GM18526 (cell line): Measurements from ENCODE around the gene PRRT4.

Source experiments
- POLR2A ChIP-seq: IDR thresholded peaks from 3 replicates; pipeline ENCODE4 v1.6.1; 2011; ENCODE audit not compliant: insufficient read length; ENCODE audit errors: extremely low read depth

The PRRT4 gene

DNA sequence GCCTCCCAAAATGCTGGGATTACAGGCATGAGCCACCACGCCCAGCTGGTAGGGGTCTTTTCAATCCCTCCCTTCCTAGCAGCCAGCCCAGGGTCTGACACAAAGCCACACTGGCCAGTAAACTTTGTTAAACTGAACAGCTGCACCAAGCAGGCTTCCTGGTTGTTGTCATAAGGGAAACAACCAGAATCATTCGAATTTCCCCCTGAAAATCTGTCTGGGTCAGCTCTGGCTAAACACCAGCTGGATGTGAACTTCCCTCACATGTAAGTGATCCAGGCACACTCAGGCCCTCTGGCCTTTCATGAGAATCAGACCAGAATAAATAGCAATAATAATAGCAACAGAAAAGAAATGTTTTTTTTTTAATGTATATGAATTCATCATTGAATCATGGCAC is 40.9 kb upstream of the PRRT4 start:
- no peak for TF ChIP-seq POLR2A

DNA sequence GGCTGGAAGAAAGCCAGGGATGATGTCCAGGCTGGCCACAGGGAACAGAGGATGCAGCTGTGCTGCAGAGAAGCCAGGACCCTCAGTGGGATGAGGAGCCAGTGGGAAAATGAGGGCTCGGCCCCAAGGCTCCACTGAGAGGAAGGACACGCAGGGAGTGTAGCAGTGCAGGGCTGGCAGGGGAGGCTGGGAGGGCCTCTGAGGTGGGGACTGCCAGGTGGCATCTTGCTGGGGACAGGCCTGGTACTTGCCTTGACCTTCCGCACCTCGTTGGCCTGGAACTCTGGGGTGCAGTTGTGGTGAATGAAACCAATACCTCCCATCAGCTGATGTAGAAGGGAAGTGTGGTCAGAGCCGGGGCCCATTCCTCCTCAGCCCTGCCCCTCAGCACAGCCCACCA is 39.1 kb upstream of the PRRT4 start:
- TF ChIP-seq POLR2A, result no peak

DNA sequence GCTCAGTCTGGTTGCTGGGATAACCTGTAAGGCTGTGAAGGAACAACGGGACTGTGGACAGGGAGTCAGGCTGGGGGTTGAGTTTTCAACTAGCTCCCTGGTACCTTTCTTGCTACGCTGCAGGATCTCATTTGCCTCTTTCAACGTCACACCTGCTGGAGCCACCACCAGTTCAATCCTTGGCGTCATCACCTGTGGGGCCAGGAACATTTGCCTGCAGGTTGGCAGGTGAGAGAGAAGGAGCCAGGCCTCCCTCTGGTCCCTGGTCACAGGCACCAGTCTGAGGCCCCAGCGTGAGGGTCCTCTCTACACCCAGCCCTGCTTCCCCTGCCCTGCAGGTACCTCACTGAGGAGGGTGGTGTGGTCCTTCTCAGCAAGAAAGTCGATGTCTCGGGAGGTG is 38.5 kb upstream of the PRRT4 start:
- no peak for TF ChIP-seq POLR2A

GRCh38 chr7:128398841-128399135 is 37.3 kb upstream of the PRRT4 start:
- no peak for TF ChIP-seq POLR2A

- no peak for TF ChIP-seq POLR2A
These were observed 36.7 kb upstream of the PRRT4 start for GRCh38 chr7:128398016-128398840.

DNA sequence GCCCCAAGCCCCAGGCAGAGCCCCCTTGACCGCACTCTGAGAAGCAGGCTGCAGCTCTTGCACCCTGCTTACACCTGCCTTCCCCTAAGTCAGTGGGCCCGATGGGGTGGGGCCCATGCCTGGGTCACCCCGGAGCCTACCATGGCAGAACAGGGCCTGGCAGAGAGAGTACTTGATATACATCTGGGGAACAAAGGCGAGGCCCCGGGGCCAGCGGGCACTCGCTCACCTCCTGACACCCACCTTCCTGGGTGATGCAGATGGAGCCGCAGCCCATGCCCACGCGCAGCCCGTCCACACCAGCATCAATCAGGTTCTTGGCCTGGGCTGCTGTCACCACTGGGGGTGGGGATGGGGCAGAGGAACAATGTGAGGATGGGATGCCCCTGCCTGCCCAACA is 34.9 kb upstream of the PRRT4 start:
- TF ChIP-seq POLR2A, result no peak

GRCh38 chr7:128395748-128396147 is 34.3 kb upstream of the PRRT4 start:
- TF ChIP-seq POLR2A, result no peak

GRCh38 chr7:128394904-128395496 is 33.5 kb upstream of the PRRT4 start:
- no peak for TF ChIP-seq POLR2A

DNA sequence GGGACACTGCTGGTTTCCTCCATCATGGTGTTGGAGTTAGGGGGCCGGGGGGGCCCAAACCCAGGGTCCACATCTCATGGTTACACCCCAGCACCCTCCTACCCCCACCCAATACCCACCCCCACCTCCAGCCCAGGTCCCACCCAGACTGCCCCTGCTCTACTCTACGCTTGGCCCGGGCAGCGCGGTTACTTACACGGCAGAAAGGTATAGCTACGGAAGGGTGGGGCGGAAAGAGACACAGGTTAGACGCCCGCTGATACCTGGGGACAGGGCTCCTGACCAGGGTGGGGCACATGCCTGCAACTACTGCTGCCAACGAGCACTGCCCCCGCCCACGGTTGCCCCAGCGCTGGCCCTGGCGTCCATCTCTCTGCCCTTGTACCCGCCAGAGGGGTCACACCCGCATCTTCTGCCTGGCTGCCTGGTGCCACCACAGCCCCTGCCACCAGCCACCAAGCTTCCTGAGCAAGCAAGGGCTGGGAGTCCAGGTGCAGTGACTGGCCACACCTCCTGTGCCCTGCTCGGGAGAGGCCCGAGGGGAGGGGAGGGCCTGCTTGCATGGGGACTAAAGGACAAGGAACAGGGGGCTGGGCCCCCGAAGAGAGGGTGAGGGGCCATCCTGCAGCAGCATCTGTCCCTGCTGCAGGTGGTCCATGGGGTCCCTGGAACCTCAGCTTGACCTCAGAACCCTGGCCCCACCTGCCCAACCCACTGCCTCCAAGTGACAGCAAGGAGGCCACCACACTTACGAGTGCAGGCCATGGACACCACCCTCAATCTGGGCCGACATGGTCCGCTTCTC is 32.2 kb upstream of the PRRT4 start:
- no peak for TF ChIP-seq POLR2A

DNA sequence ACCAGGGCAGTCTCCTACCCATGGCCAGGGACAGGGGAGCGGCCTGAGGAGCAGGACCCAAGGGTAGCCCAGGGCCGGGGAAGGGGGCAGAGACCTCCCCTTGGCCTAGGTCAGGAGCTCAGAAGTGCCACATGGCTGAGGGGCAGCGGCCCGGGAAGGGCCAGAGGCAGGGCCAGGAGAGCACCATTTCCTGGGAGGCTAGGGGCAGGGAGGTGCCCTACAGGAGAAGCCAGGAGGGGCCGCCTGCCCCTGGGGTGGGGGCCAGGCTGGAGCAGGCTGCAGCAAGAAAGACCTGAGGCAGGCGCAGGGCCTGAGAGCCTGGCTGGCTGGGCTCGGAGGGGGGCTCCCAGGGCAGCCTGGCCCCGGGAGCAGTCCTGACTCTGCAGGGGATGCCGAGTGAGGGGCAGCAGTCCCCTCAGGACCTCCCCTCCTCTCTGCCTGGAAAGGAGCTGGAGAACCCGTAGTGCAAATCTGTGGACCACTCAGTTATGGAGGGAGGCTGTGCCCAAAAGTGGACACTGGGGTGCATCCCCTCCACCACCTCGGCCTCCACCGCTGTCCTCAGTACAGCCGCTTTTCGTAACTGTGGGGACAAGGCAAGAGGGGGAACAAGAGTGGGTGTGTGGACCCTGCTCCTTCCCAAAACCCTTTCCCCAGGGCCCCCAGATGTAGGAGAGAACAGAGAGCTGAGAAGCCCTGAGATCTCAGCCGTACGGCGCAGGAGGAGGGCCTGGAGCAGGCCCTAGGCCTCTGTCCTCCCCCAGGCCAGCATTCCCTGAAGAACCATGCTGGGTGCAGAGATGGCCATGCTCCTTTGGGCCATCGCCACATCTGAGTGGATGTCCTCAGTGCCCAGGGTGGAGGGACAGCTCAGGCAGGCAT is 31.2 kb upstream of the PRRT4 start:
- no peak for TF ChIP-seq POLR2A

DNA sequence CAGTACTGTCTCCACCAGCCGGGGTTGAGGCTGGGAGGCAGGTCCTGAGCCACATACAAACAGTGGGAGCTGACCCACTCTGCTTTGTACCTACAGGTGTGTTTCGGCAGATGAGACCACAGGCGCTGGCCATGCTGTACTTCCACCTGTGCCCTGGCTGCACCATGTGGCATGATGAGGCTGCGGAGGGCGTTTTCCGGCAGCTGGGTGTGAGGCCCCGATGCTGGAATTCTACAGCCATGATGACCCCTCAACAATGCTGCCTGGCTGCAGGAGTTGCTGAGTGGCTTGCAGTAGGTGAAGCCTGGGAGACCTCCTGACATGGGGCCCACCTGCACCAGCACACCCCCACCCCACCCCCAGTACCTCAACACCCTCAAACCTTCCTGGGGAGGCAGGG is 30.3 kb upstream of the PRRT4 start:
- no peak for TF ChIP-seq POLR2A

DNA sequence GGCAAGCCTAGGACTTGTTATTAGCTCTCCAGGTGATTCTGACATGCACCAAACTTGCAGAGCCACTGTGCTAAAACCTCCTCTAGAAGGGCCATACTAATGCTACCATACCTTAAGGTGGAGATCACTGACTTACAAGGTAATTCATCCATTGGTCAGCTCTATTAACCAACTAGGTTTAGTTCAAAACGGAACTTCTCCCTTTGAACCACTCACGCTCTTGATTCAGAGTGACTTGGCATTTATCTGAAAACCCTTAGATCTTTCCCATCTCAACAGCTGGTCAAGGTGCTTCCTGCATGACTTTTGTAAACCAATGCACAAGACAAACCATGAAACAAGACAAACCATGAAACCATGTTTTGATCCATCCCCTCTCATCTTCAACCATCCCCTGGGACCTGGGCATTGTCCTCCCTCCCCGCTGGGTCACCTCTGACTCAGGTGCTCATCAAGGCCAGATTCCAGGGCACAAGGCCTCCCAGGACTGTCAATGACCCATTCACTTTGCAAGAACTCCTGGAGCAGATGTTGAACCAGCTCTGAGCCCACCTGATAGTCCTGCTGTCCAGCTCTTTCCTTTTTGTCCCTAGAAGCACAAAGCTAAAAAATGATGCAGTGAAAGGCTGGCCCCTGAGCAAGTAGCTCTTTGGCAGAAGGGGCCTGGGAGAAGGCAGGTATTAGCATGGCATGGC is 29.5 kb upstream of the PRRT4 start:
- no peak for TF ChIP-seq POLR2A

- TF ChIP-seq POLR2A, result no peak
These were observed 28.3 kb upstream of the PRRT4 start for GRCh38 chr7:128389618-128390329.

DNA sequence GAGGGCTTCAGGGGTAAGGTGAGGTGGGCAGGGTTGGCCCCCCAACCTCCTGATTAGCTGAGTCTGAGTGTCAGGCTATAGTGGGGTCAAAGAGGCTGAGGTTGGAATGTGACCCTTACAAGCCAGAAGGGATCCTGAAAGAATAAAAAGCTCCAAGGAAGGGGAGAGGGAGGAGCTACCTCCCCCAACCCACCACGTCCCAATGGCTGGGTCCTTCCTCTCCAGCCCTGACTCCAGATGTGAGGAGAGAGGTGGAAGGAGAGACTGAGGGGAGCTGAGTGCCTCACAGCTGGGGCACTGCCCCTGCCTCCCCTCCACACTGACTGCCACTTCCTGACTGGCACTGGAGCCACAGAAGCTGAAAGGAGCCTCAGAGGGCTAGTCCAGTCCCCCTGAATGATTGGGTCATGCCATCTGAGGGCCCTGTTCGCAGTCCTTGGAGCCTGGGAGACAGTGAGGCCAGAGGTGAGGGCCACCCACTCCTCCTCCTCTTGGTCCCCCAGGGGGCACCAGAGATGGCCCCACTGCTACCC is 27.7 kb upstream of the PRRT4 start:
- no peak for TF ChIP-seq POLR2A

GRCh38 chr7:128388145-128388485 is 26.6 kb upstream of the PRRT4 start:
- TF ChIP-seq POLR2A, result no peak
